Hepatocyte (in vitro differentiated cells): ENCODE data around the gene PIF1.

Source experiments
- CTCF ChIP-seq: fragments of 200-600 bp; sonication (generic); IDR thresholded peaks from 2 replicates; pipeline ENCODE4 v1.5.1; 2016; ENCODE audit warnings: antibody characterized with exemption, mild to moderate bottlenecking; ENCODE audit not compliant: poor library complexity
- EZH2 ChIP-seq: fragments of 200-600 bp; sonication (generic); IDR thresholded peaks from 2 replicates; pipeline ENCODE4 v1.6.1; 2016; ENCODE audit warnings: antibody characterized with exemption, mild to moderate bottlenecking, borderline replicate concordance

GRCh38 chr15:64791401-64791800 is 34.0 kb downstream of the PIF1 start:
- TF ChIP-seq CTCF (no peak), EZH2 (no peak)
